Medulla oblongata (tissue), 1 donor: ENCODE measurements around the gene ATP5F1B.
A peak's percentile ranks its signal among the peaks of the same experiment; 100 is the strongest.
"Not testable (repeated sequence)": the region's sequence is repeated elsewhere in the genome, so short reads cannot be mapped to it uniquely, and the experiment has no call there.

ENCODE experiments used
- DNase-seq: peaks from one replicate; pipeline ENCODE4 v3.0.0-alpha.2; 2015; ENCODE audit errors: extremely low spot score

Gene ATP5F1B

GRCh38 chr12:56645717-56646446 is at the start of gene ATP5F1B:
ATP5F1B (minus strand) TSS chr12:56645984; CDS start chr12:56645963, 21 bp downstream.
- peak; percentile 100 for DNase-seq

GRCh38 chr12:56694161-56694560 is 48.4 kb upstream of the ATP5F1B start:
- DNase-seq = no peak

GRCh38 chr12:56688846-56689109 is 43.0 kb upstream of the ATP5F1B start:
- DNase-seq = no peak

- peak; percentile 96 for DNase-seq
Observed at GRCh38 chr12:56688129-56688845, 42.5 kb upstream of the ATP5F1B start, which contains the start of gene PTGES3. PTGES3 (minus strand) TSS chr12:56688284; CDS start chr12:56687999, 285 bp downstream.

GRCh38 chr12:56687223-56688128 is 41.7 kb upstream of the ATP5F1B start:
- DNase-seq = peak; percentile 74

- DNase-seq = peak; percentile 13
Observed at GRCh38 chr12:56684745-56685359, 39.1 kb upstream of the ATP5F1B start.

- DNase-seq = no peak
Observed at GRCh38 chr12:56682323-56682722, 36.5 kb upstream of the ATP5F1B start.

- DNase-seq = no peak
Observed at GRCh38 chr12:56679883-56680575, 34.2 kb upstream of the ATP5F1B start.

GRCh38 chr12:56678852-56679251 is 33.1 kb upstream of the ATP5F1B start:
- no peak for DNase-seq

GRCh38 chr12:56677680-56678079 is 31.9 kb upstream of the ATP5F1B start:
- DNase-seq = no peak

- DNase-seq = no peak
Observed at GRCh38 chr12:56676851-56677580, 31.2 kb upstream of the ATP5F1B start.

GRCh38 chr12:56671608-56672007 is 25.8 kb upstream of the ATP5F1B start:
- DNase-seq = no peak

GRCh38 chr12:56670836-56671235 is 25.1 kb upstream of the ATP5F1B start:
- DNase-seq = no peak

- DNase-seq = no peak
Observed at GRCh38 chr12:56668197-56668457, 22.3 kb upstream of the ATP5F1B start.

- no peak for DNase-seq
Observed at GRCh38 chr12:56661979-56662638, 16.3 kb upstream of the ATP5F1B start.

GRCh38 chr12:56661560-56661959 is 15.8 kb upstream of the ATP5F1B start:
- no peak for DNase-seq

GRCh38 chr12:56658921-56659320 is 13.1 kb upstream of the ATP5F1B start:
- DNase-seq = no peak

GRCh38 chr12:56657416-56658379 is 11.9 kb upstream of the ATP5F1B start:
- no peak for DNase-seq

- not testable (repeated sequence) for DNase-seq
Observed at GRCh38 chr12:56653781-56654180, 8.0 kb upstream of the ATP5F1B start.
